Muscle of leg (tissue), 16 donors: Measurements from ENCODE around the gene PLA2G3. TPM values are rescaled to one million over a fixed set of nuclear protein-coding genes. Genes with fewer than 3 reads are reported as not detected.

Experiments
- DNase-seq: peaks from one replicate; pipeline ENCODE4 v3.0.0; 2013
- H3K27ac ChIP-seq: one replicate; pipeline ENCODE4 v1.5.1; 2013; ENCODE audit warnings: mild to moderate bottlenecking, low read length, control low read depth
- H3K27me3 ChIP-seq: one replicate; pipeline ENCODE4 v1.6.1; 2013; ENCODE audit warnings: low read length; ENCODE audit not compliant: control insufficient read depth, insufficient read depth
- H3K36me3 ChIP-seq: one replicate; pipeline ENCODE4 v1.6.1; 2013; ENCODE audit warnings: low read length; ENCODE audit not compliant: control insufficient read depth, insufficient read depth
- H3K4me1 ChIP-seq: one replicate; pipeline ENCODE4 v1.6.1; 2013; ENCODE audit warnings: low read length; ENCODE audit not compliant: control insufficient read depth, insufficient read depth
- H3K4me3 ChIP-seq: one replicate; pipeline ENCODE4 v1.5.1; 2013; ENCODE audit warnings: low read length, control low read depth
- H3K9me3 ChIP-seq: replicated peaks from 2 replicates; pipeline ENCODE4 v1.6.1; 2013; ENCODE audit warnings: low read depth, low read length; ENCODE audit not compliant: control insufficient read depth
- WGBS: methylation state at CpG from one replicate; pipeline ENCODE4 v1.1.5; 2013; ENCODE audit warnings: missing lambda C conversion rate; ENCODE audit not compliant: insufficient coverage; 5-methylcytosine and 5-hydroxymethylcytosine counted together
- long read RNA-seq, 11 donors: transcript quantifications; one replicate each; lab custom pipeline, GENCODE V29; 2026
- polyA plus RNA-seq, 8 donors: library from polyadenylated mRNA; unstranded; fragments of 120-200 nt; gene quantifications; one replicate each; pipeline versions ENCODE4 v1.2.1 to v1.2.3, GENCODE V29; 2013; ENCODE audit warnings: inconsistent platforms in 1 of 8, low replicate concordance in 1 of 8; ENCODE audit not compliant: insufficient read length in 8 of 8, insufficient read depth in 1 of 8
- total RNA-seq: library from RNA; stranded (reverse); fragments of 120-200 nt; gene quantifications from one replicate; pipeline ENCODE4 v1.2.4, GENCODE V29; 2013

PLA2G3 gene, protein sequence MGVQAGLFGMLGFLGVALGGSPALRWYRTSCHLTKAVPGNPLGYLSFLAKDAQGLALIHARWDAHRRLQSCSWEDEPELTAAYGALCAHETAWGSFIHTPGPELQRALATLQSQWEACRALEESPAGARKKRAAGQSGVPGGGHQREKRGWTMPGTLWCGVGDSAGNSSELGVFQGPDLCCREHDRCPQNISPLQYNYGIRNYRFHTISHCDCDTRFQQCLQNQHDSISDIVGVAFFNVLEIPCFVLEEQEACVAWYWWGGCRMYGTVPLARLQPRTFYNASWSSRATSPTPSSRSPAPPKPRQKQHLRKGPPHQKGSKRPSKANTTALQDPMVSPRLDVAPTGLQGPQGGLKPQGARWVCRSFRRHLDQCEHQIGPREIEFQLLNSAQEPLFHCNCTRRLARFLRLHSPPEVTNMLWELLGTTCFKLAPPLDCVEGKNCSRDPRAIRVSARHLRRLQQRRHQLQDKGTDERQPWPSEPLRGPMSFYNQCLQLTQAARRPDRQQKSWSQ
- total RNA-seq = not detected
- under 1 TPM in 1 of 8 donors, not detected in 7; 0.04 TPM for polyA plus RNA-seq
- long read RNA-seq, donor 1 = 0 reads
- long read RNA-seq, donor 2 = 0 reads
- long read RNA-seq, donor 3 = 0 reads
- long read RNA-seq, donor 4 = 0 reads
- long read RNA-seq, donor 5 = 0 reads
- long read RNA-seq, donor 6 = 0 reads
- long read RNA-seq, donor 7 = 0 reads
- long read RNA-seq, donor 8 = 0 reads
- long read RNA-seq, donor 9 = 0 reads
- long read RNA-seq, donor 10 = 0 reads
- long read RNA-seq, donor 11 = 0 reads

GRCh38 chr22:31139866-31140716 lies at the start of gene PLA2G3:
Gene PLA2G3 (minus strand): TSS chr22:31140508. CDS start chr22:31140354, 154 bp downstream.
- Histone ChIP-seq H3K27ac (no peak within 1 kb of the TSS), H3K4me3 (no peak within 1 kb of the TSS), H3K4me1 (peaks cover 9% of the 10 kb centered on the region), H3K36me3 (no peaks in the 10 kb centered on the region), H3K9me3 (no peaks in the 10 kb centered on the region), H3K27me3 (peaks cover 19% of the 10 kb centered on the region)
- 14% methylated on average over 20 of the region's 24 CpGs for WGBS
- DNase-seq = peak; percentile 22

DNA sequence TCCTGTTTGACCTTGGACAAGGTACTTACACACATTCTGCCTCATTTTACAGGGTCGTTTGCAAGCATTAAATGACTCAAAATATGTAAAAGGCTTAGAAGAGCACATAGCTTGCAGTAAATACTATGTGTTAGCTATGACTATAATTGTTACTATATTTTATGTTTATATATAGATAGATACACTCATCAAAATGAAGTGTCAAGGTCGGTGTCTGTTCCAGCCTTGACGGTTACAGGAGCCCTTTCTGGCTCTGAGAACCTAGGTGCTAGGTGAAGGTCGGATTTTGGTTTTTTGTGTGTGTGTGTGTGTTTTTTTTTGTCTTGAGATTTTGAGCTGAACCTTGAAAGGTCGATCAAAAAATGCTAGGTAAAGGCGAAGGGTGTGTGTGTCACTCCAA lies 47.3 kb upstream of the PLA2G3 start:
- no peaks in the 10 kb centered on the region for H3K27me3 ChIP-seq
- H3K27ac ChIP-seq = no peak overlapping the region
- no peak for DNase-seq
- no peaks in the 10 kb centered on the region for H3K9me3 ChIP-seq
- peaks cover 37% of the 10 kb centered on the region for H3K36me3 ChIP-seq
- no peak overlapping the region for H3K4me3 ChIP-seq
- WGBS = 98% methylated on average over 4 of the region's 6 CpGs
- no peaks in the 10 kb centered on the region for H3K4me1 ChIP-seq

DNA sequence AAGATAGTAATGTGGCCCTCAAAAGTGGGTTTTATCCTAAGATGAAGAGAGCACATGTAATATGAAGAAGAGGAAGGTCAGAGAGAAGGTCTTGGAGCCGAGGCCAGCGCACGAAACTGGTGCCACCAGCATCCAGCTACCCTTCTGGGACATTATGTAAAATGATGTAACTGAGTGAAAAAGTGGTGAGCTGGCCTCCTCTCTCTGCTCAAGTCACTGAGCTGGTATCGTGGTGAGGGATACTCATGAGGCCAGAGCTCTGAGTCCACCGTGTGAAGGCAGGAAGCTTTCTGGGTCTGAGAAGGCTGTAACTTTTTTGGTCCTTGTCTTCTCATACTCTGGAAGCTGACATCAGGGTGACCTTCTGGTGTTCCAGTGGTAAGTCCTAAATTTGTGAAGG lies 44.7 kb upstream of the PLA2G3 start:
- no peak for DNase-seq
- Histone ChIP-seq H3K27ac (no peak overlapping the region), H3K9me3 (no peaks in the 10 kb centered on the region), H3K27me3 (no peaks in the 10 kb centered on the region), H3K4me1 (no peaks in the 10 kb centered on the region), H3K36me3 (peaks cover 33% of the 10 kb centered on the region), H3K4me3 (no peak overlapping the region)
- WGBS = 83% methylated on average over 3 of the region's 5 CpGs

DNA sequence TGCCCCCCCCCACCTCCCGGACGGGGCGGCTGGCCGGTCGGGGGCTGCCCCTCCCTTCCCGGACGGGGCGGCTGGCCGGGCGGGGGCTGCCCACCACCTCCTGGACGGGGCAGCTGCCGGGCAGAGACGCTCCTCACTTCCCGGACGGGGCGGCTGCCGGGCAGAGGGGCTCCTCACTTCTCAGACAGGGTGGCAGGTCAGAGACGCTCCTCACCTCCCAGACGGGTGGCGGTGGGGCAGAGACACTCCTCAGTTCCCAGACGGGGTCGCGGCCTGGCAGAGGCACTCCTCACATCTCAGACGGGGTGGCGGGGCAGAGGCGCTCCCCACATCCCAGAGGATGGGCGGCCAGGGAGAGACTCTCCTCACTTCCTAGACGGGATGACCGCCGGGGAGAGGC lies 43.7 kb upstream of the PLA2G3 start:
- Histone ChIP-seq H3K27me3 (no peaks in the 10 kb centered on the region), H3K36me3 (peaks cover 29% of the 10 kb centered on the region), H3K4me3 (no peak overlapping the region), H3K4me1 (peaks cover 4% of the 10 kb centered on the region), H3K9me3 (no peaks in the 10 kb centered on the region), H3K27ac (no peak overlapping the region)
- WGBS = 96% methylated on average over 17 of the region's 30 CpGs
- no peak for DNase-seq

- Histone ChIP-seq H3K9me3 (no peaks in the 10 kb centered on the region), H3K27ac (no peak overlapping the region), H3K27me3 (no peaks in the 10 kb centered on the region), H3K36me3 (peaks cover 14% of the 10 kb centered on the region), H3K4me3 (no peak overlapping the region), H3K4me1 (peaks cover 4% of the 10 kb centered on the region)
- WGBS = no CpG with 5 or more reads among the region's 1 CpG
- peak; percentile 14 for DNase-seq
Observed at GRCh38 chr22:31179345-31179744, 39.0 kb upstream of the PLA2G3 start.

DNA sequence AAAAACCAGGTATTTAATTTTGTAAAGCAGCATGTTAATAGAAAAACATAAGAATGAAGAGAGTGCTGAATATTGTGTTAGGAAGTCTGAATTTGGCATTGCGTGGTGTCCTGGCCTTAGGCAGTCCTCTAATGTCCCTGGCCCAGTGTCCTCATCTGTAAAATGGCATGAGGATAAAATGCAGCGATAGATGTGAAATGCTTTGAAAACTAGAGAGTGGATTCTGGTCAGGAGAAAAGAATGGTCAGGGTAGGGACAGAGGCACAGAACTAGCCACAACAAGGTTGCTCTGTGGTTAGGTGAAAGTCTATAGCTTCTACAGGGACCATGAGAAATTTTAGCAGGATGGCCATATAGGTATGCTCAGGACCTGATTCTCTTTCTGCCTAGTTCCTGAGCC lies 38.6 kb upstream of the PLA2G3 start:
- H3K27ac ChIP-seq = no peak overlapping the region
- DNase-seq = no peak
- H3K4me1 ChIP-seq = peaks cover 4% of the 10 kb centered on the region
- no peaks in the 10 kb centered on the region for H3K9me3 ChIP-seq
- no peaks in the 10 kb centered on the region for H3K27me3 ChIP-seq
- 93% methylated on average over 2 of the region's 2 CpGs for WGBS
- H3K36me3 ChIP-seq = peaks cover 14% of the 10 kb centered on the region
- H3K4me3 ChIP-seq = no peak overlapping the region

GRCh38 chr22:31177420-31178162 lies 37.3 kb upstream of the PLA2G3 start:
- Histone ChIP-seq H3K9me3 (no peaks in the 10 kb centered on the region), H3K27me3 (no peaks in the 10 kb centered on the region), H3K4me1 (peaks cover 4% of the 10 kb centered on the region), H3K36me3 (peaks cover 14% of the 10 kb centered on the region), H3K4me3 (no peak overlapping the region), H3K27ac (no peak overlapping the region)
- 89% methylated on average over 4 of the region's 6 CpGs for WGBS
- DNase-seq = peak; percentile 12

DNA sequence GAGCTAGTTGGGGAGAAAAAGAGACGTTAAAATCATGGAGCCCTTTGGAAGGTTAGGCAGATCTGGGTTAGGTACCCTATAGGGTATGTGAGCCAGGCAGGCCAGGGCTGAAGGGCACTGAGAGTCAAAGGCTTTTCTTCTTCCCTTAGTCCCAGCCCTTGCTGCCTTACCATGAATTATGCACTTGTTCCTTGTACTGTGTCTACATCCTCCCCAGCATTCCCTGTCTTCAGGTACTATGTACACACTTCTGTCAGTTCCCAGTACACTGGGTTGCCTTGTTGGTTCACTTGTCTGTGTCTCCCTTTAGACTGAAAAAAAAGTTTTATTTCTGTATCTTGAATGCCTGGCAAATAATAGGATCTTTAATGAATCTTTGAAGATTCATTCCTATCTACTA lies 36.6 kb upstream of the PLA2G3 start:
- no peak for DNase-seq
- H3K9me3 ChIP-seq = no peaks in the 10 kb centered on the region
- no peak overlapping the region for H3K27ac ChIP-seq
- no peak overlapping the region for H3K4me3 ChIP-seq
- peaks cover 10% of the 10 kb centered on the region for H3K36me3 ChIP-seq
- no peaks in the 10 kb centered on the region for H3K27me3 ChIP-seq
- peaks cover 4% of the 10 kb centered on the region for H3K4me1 ChIP-seq
- WGBS = 100% methylated on average over 1 of the region's 1 CpG

- Histone ChIP-seq H3K4me1 (no peaks in the 10 kb centered on the region), H3K27me3 (no peaks in the 10 kb centered on the region), H3K27ac (no peak overlapping the region), H3K36me3 (peaks cover 14% of the 10 kb centered on the region), H3K9me3 (no peaks in the 10 kb centered on the region), H3K4me3 (no peak overlapping the region)
- no peak for DNase-seq
- no CpG with 5 or more reads among the region's 5 CpGs for WGBS
Observed at GRCh38 chr22:31173386-31174145, 33.3 kb upstream of the PLA2G3 start.
